Neural progenitor cell (in vitro differentiated cells): ENCODE data around the gene ACP3. TPM values are rescaled to one million over a fixed set of nuclear protein-coding genes. Genes with fewer than 3 reads are reported as not detected.
"Not testable (repeated sequence)": the region's sequence is repeated elsewhere in the genome, so short reads cannot be mapped to it uniquely, and the experiment has no call there.

Experiments
- DNase-seq: peaks from one replicate; pipeline ENCODE4 v3.0.0-alpha.2; 2016; ENCODE audit warnings: low spot score
- H2AFZ ChIP-seq: fragments of 200-600 bp; sonication (generic); replicated peaks from 2 replicates; pipeline ENCODE4 v1.6.1; 2016; ENCODE audit warnings: antibody characterized with exemption
- H3F3A ChIP-seq: fragments of 200-600 bp; sonication (generic); 2 replicates; pipeline ENCODE4 v1.6.1; 2016; ENCODE audit warnings: antibody characterized with exemption, low read depth
- H3K27ac ChIP-seq: fragments of 200-600 bp; sonication (generic); 2 replicates; pipeline ENCODE4 v1.5.1; 2016; ENCODE audit warnings: mild to moderate bottlenecking
- H3K27me3 ChIP-seq: fragments of 200-600 bp; sonication (generic); 2 replicates; pipeline ENCODE4 v1.6.1; 2016; ENCODE audit warnings: mild to moderate bottlenecking, moderate library complexity
- H3K36me3 ChIP-seq: fragments of 200-600 bp; sonication (generic); 2 replicates; pipeline ENCODE4 v1.5.1; 2016
- H3K4me1 ChIP-seq: fragments of 200-600 bp; sonication (generic); 2 replicates; pipeline ENCODE4 v1.6.1; 2016; ENCODE audit warnings: mixed run types
- H3K4me2 ChIP-seq: fragments of 200-600 bp; sonication (generic); 2 replicates; pipeline ENCODE4 v1.6.1; 2016
- H3K4me3 ChIP-seq: fragments of 200-600 bp; sonication (generic); 2 replicates; pipeline ENCODE4 v1.5.1; 2016
- H3K79me2 ChIP-seq: fragments of 200-600 bp; sonication (generic); 2 replicates; pipeline ENCODE4 v1.6.1; 2016; ENCODE audit warnings: low read depth
- H3K9ac ChIP-seq: fragments of 200-600 bp; sonication (generic); 2 replicates; pipeline ENCODE4 v1.6.1; 2016
- H3K9me3 ChIP-seq: fragments of 200-600 bp; sonication (generic); 2 replicates; pipeline ENCODE4 v1.5.1; 2016; ENCODE audit warnings: low read depth
- H4K20me1 ChIP-seq: fragments of 200-600 bp; sonication (generic); 2 replicates; pipeline ENCODE4 v1.6.1; 2016; ENCODE audit warnings: low read depth
- H3K27ac Mint-ChIP-seq: 3 replicates; pipeline ENCODE4 v1.8.0; 2021; ENCODE audit warnings: mixed read lengths
- H3K27me3 Mint-ChIP-seq: 2 replicates; pipeline ENCODE4 v1.8.0; 2022; ENCODE audit warnings: low read depth, mild to moderate bottlenecking, inconsistent platforms, moderate library complexity, mixed read lengths; ENCODE audit not compliant: insufficient read depth
- H3K36me3 Mint-ChIP-seq: 3 replicates; pipeline ENCODE4 v1.8.0; 2021; ENCODE audit warnings: mixed read lengths
- H3K4me1 Mint-ChIP-seq: 3 replicates; pipeline ENCODE4 v1.8.0; 2021; ENCODE audit warnings: mixed read lengths
- H3K4me3 Mint-ChIP-seq: 3 replicates; pipeline ENCODE4 v1.8.0; 2021; ENCODE audit warnings: mild to moderate bottlenecking, moderate library complexity, mixed read lengths
- H3K9me3 Mint-ChIP-seq: 3 replicates; pipeline ENCODE4 v1.8.0; 2020; ENCODE audit warnings: mixed read lengths
- CTCF ChIP-seq: fragments of 200-600 bp; sonication (generic); IDR thresholded peaks from 2 replicates; pipeline ENCODE4 v1.5.1; 2017; ENCODE audit warnings: antibody characterized with exemption, mild to moderate bottlenecking
- EZH2 ChIP-seq: fragments of 200-600 bp; sonication (generic); IDR thresholded peaks from 2 replicates; pipeline ENCODE4 v1.6.1; 2017; ENCODE audit warnings: antibody characterized with exemption, mild to moderate bottlenecking, moderate library complexity
- EZH2phosphoT487 ChIP-seq: fragments of 200-600 bp; sonication (generic); IDR thresholded peaks from 2 replicates; pipeline ENCODE4 v1.6.1; 2017; ENCODE audit warnings: antibody characterized with exemption
- total RNA-seq: library from RNA; depleted of rRNA; stranded (reverse); fragments of >200 nt; gene quantifications from 2 replicates; pipeline ENCODE4 v1.2.3, GENCODE V29; 2015; ENCODE audit warnings: low replicate concordance

Gene ACP3
- total RNA-seq, 1 donor from 2014 or later, result not detected

GRCh38 chr3:132368515-132368914, 51.3 kb downstream of the ACP3 start:
- no peaks in the 10 kb centered on the region for H4K20me1 ChIP-seq
- no peaks in the 10 kb centered on the region for H3K27me3 ChIP-seq
- no peaks in the 10 kb centered on the region for H3K36me3 ChIP-seq
- H3K9me3 ChIP-seq, result no peaks in the 10 kb centered on the region
- no peak overlapping the region for H3K27ac Mint-ChIP-seq
- H3K4me3 Mint-ChIP-seq, result no peak overlapping the region
- no peak overlapping the region for H3K9ac ChIP-seq
- no peak for DNase-seq
- H3K27ac ChIP-seq, result no peak overlapping the region
- H3K79me2 ChIP-seq, result no peaks in the 10 kb centered on the region
- no peaks in the 10 kb centered on the region for H3F3A ChIP-seq
- H3K27me3 Mint-ChIP-seq, result no peaks in the 10 kb centered on the region
- H3K4me2 ChIP-seq, result no peak overlapping the region
- H3K4me3 ChIP-seq, result no peak overlapping the region
- no peaks in the 10 kb centered on the region for H3K9me3 Mint-ChIP-seq
- no peak overlapping the region for H2AFZ ChIP-seq
- no peaks in the 10 kb centered on the region for H3K36me3 Mint-ChIP-seq
- no peaks in the 10 kb centered on the region for H3K4me1 Mint-ChIP-seq
- no peaks in the 10 kb centered on the region for H3K4me1 ChIP-seq
- TF ChIP-seq EZH2, result no peak
- no peak for TF ChIP-seq CTCF
- no peak for TF ChIP-seq EZH2phosphoT487

GRCh38 chr3:132368962-132369361, 51.8 kb downstream of the ACP3 start:
- H3K27me3 Mint-ChIP-seq, result no peaks in the 10 kb centered on the region

GRCh38 chr3:132376945-132377354, 59.7 kb downstream of the ACP3 start:
- not testable (repeated sequence) for H3K79me2 ChIP-seq, H3K27me3 Mint-ChIP-seq, H3K27ac Mint-ChIP-seq, H3K27ac ChIP-seq, H3K9ac ChIP-seq, H3K27me3 ChIP-seq, H3K9me3 ChIP-seq, H3K36me3 Mint-ChIP-seq, H3K36me3 ChIP-seq, H3F3A ChIP-seq, DNase-seq, H4K20me1 ChIP-seq
- H3K4me3 Mint-ChIP-seq, result peak overlapping the region; percentile 59
- Histone ChIP-seq H3K4me2 (peak overlapping the region; percentile 79), H3K4me1 (peaks cover 14% of the 10 kb centered on the region), H2AFZ (peak overlapping the region; percentile 83), H3K4me3 (peak overlapping the region; percentile 52)
- peaks cover 12% of the 10 kb centered on the region for H3K9me3 Mint-ChIP-seq
- H3K4me1 Mint-ChIP-seq, result peaks cover 14% of the 10 kb centered on the region

More at GRCh38 chr3:132368962-132369361, 51.8 kb downstream of the ACP3 start:
- Mint-ChIP-seq H3K9me3 (no peaks in the 10 kb centered on the region), H3K36me3 (no peaks in the 10 kb centered on the region), H3K4me1 (no peaks in the 10 kb centered on the region), H3K4me3 (no peak overlapping the region), H3K27ac (no peak overlapping the region)
- Histone ChIP-seq H2AFZ (no peak overlapping the region), H4K20me1 (no peaks in the 10 kb centered on the region), H3K79me2 (no peaks in the 10 kb centered on the region), H3K27me3 (no peaks in the 10 kb centered on the region), H3K4me1 (no peaks in the 10 kb centered on the region), H3K36me3 (no peaks in the 10 kb centered on the region), H3K4me3 (no peak overlapping the region), H3K9me3 (no peaks in the 10 kb centered on the region), H3K27ac (no peak overlapping the region), H3F3A (no peaks in the 10 kb centered on the region), H3K4me2 (no peak overlapping the region), H3K9ac (no peak overlapping the region)
- TF ChIP-seq EZH2phosphoT487 (no peak), EZH2 (no peak), CTCF (no peak)
- DNase-seq, result no peak

DNA sequence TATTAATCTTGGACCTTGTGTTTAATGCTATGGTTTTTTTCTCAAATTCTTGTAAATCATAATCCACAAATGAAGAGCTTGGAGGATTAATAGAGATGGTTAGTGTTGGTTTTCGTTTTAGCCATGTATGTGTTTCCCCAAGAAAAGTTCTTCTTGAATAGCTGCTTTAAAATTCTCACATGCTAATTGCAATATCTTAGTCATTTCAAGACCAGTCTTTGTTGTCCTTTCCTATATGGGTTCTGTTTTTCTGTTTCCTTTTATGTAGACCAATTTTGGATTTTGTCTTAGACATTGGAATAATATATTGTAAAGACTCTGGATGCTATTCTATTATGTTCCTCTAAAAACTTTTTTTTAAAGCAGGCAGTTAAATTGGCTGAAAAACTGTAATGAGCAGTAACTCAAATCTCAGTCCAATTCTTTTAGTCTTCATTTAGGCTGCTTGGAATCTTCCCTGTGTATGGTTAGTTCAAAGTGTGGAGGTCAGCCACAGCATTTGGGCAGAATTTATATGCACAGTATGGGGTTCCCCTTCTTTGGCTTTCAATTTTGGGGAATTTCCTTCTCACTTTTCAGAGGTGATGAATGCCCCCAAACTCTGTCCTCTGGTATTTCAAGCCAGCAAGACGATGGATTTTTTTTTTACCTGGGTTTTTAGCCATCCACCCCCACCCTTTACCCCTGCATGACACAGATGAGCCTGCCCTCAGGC, 61.0 kb downstream of the ACP3 start:
- Histone ChIP-seq H3K4me3 (no peak overlapping the region), H3F3A (peaks cover 14% of the 10 kb centered on the region), H3K27me3 (no peaks in the 10 kb centered on the region), H4K20me1 (no peaks in the 10 kb centered on the region), H2AFZ (no peak overlapping the region), H3K27ac (no peak overlapping the region), H3K79me2 (peaks cover 4% of the 10 kb centered on the region), H3K9ac (no peak overlapping the region), H3K9me3 (no peaks in the 10 kb centered on the region), H3K36me3 (no peaks in the 10 kb centered on the region), H3K4me1 (peaks cover 25% of the 10 kb centered on the region), H3K4me2 (no peak overlapping the region)
- Mint-ChIP-seq H3K9me3 (peaks cover 12% of the 10 kb centered on the region), H3K36me3 (no peaks in the 10 kb centered on the region), H3K27ac (no peak overlapping the region), H3K4me3 (no peak overlapping the region), H3K27me3 (peaks cover 4% of the 10 kb centered on the region), H3K4me1 (peaks cover 21% of the 10 kb centered on the region)
- DNase-seq, result no peak
- no peak for TF ChIP-seq CTCF
- TF ChIP-seq EZH2phosphoT487, result no peak
- TF ChIP-seq EZH2, result no peak
